DMS 273 treated with DMSO at 0.1 percent for 48 hours (cell line): Measurements from ENCODE around the gene COL4A1.

Experiments
- DNase-seq: peaks from one replicate; lab custom pipeline; 2025; lab: John Stamatoyannopoulos, UW

COL4A1 gene

DNA sequence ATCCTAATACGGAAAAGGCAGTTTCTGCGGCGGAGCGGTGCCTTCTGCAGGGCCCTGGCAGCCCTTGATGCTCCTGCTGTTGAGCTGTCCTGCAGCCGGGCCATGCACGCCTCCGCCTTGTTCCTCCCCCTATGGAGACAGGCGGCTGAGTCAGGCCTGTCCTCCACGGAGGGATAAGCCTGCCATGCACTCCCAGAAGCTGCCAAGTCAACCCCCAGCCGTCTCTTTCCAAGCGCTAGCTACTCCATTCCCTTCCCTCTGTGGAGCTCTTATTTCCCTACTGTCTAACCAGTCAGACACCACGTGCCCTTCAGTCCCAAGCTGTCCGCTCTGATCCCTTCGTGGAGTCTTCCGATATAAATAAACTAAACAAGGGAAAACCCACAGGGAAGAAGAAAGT, 197.0 kb downstream of the COL4A1 start:
- no peak for DNase-seq

DNA sequence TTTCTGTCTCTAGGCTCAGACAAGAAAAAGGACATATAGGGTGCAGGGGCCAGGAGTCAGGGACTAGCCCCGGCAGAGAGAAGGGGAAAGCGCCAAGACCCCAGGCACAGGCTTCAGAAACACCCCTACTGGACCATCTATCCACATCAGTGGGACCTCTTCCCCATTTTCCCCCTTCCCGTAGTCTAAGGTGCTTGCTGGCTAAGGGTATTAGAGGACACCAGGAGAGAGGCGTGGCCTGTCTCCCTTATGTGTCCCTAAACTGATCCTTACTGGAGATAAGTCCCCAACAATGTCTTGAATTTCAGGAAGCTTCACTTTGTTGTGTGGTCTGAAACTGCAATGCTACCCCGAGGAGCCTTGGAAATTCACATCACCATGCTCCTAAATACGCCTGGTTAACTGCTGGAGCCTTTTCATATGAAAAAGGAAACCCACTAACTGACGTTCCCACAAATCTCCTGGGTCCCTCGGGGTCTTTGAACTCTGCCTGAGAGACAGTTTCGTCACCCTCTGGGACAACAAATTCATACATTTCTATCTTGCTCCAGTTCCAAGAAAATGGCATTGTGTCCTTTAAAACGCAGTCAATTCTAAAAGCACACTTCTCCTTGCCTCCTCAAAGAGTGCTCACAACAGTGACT, 197.7 kb downstream of the COL4A1 start:
- DNase-seq: no peak

DNA sequence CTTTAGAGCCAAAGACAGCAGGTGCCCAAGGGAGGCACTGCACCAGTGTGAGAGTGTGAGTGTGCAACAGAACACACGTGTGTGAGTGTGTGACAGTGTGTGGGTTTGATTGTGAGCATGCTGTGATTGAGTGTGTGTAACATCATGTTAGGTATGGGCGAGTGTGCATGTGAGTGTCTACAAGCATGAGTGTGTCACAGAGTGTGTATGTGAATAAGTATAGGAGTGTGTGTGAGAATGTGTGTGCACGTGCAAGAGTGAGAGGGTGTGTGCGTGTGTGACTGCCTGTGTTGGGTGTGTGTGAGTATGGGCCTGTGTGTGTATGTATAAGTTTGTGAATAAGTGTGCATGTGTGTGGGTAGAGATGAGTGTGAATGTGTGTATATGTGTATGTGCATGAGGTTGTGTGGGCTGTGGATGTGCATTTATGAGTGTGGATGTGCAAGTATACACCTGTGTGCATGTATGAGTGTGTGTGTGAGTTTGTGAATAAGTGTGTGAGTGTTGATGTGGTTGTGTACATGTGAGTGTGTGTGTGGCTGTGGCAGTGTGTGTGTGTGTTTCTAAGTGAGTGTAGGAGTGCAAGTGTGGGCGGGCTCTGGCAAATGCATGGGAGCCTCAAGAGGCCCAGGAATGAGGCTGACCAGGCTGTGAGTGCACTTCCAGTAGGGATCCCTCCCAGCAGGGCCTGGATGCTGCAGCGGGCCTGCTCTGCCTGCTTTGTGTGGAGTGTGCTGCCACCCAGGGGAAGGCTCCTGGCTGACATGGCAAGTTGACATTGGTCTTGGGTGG, 198.4 kb downstream of the COL4A1 start:
- no peak for DNase-seq

DNA sequence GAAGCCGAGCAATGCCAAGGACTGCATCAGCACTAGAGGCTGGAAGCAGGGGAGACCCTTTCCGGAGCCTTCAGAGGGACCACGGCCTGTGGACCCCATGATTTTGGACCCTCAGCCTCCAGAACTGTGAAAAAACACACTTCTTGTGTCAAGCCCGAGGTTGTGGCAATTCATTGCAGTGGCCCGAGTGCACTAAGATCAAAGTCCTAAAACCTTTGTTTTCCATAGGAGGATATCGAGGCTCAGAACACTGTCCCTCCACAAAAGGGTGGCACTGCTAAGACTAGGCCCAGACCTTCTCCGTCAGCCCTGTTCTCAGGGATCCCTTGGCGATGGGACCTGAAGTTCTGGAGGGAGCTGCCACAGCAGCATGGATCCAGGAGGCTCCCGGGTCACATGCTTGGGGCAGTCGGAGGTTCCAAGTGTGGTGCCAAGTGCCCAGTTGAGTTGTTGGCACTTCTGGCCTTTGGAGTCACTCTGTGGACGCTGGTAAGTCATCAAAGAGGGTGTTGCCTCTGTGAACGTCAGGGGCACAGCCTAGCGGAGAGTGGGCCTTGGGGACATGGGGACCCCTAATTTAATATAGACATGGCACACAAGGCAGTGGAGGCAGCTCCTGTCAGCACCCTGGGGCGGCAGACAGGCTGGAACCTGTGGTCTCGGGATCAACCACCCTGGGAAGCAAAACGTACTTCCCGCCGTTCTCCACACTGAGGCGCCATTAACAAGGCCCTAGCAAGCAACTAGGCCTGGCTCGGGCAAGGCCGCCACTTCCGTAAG, 199.2 kb downstream of the COL4A1 start:
- no peak for DNase-seq

DNA sequence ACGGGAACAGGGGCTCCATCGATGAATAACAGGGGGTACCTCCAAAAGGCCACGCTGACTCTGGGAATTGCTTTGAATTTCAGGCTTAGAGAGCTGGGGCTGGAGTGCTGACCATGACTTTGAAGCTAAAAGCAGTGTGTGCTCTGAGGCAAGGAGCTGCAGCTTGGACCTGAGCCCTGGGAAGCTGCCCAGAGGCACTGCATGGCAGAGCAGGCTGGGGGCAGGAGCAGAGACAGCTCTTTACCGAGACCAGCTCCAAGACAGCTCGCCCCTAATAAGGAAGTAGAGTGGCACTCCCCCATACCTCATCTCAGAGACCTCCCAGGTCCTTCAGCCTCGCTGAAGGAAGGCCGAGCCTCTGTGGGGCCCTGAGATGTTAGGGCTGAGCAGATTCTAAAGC, 200.2 kb downstream of the COL4A1 start:
- no peak for DNase-seq

DNA sequence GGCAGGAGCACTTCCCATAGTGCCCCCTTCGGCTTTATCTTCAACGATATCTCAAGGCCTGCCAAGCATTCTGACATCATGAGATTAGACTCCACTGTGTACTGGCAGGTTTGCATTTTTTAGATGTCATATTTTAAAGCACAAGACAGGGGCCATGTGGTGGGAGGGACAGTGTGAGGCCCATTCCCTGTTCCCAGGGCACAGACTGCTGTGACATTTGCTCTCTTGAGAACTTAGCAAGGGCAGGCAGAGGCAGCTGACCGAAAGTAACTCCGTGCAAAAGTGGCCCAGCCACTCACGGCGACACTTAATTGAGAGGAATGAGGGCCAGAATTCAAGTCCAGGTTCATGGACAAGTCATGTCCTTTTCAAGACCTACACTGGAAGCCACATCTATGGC, 201.8 kb downstream of the COL4A1 start:
- DNase-seq: no peak

DNA sequence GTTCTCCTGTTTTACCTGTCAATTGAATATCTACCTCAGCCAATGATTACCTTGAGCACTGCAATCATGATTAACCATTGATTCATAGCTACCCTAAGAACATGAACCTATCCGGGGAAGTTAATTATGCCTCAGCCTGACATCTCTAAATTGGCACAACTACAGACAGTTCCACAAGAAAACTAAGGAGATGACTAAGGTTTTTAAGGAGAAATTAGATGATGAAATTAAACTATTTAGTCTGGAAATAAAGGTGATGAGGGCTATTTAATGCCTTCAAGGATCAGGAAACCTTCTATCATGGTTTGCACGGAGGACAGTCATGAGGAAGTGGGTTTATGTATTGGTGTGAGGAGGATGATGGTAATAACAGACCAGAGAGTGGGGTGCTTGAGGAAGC, 203.4 kb downstream of the COL4A1 start:
- DNase-seq: no peak

DNA sequence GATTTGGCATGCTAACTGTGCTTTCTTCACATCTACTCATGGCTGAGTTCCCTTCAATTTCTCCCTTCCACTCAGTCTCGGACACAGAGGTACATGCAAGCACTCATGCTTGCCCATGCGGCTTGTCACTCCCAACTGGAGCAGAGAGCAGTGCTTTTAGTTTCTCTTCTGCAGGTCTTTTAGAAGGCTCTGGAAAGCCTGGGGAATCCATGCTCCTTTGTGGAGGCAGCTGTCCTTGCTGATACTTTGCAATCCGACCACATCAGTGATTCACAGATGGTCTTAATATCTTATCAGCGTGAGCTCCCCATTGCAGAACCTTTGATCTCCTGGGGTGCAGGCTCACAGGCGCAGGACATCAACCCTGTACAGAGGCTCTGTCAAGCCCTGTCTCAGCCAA, 203.9 kb downstream of the COL4A1 start:
- DNase-seq: no peak

DNA sequence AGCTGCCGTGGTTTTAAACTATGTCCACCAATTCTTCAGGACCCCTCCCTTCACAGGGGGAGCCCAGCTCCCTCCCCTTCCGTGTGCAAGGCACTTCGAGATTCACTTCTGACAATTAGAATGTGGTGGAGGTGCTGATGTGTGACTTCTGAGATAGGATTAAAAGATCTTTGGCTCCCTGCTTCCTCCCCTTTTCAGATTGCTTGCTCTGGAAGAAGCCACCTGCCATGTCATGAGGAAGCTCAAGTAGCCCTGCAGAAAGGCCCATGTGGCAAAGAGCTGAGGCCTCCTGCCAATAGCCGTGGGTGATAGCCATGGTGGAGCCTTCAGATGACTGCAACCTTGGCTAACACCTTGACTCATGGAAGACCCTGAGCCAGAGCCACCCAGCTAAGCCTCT, 204.9 kb downstream of the COL4A1 start:
- no peak for DNase-seq

DNA sequence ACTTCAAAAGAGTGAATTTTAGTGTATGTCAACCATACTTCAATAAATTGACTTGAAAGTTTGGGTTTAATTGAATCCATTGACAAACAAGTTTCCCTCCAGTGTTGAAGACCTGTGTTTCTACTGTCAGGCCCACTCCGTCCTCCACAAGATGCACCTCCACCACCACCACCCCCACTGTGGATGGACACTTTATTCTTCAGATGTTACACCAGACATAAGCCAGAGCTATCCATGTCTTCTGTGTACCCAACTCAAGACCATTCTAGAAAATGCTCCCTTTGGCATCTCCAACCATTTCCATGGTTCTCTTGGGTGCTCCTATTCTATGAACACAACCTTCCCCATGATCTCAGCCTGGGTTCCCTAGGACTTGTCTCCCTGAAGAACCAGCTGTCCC, 207.0 kb downstream of the COL4A1 start:
- DNase-seq: no peak
